Measurements from ENCODE around the gene NPC2. TPM values are rescaled to one million over a fixed set of nuclear protein-coding genes. Genes with fewer than 3 reads are reported as not detected.

Gene NPC2
- total and polyA plus RNA-seq, 4 donors = 922 to 1,539 (median 1,190) TPM

GRCh38 chr14:74509587-74510222 lies 16.6 kb upstream of the NPC2 start:
- H3K4me3 ChIP-seq = no peak overlapping the region
- no peak overlapping the region for H3K9ac ChIP-seq (ENCODE audit: insufficient read depth in 1 of 2, low read length in 2 of 2)
- H3K9me3 ChIP-seq (ENCODE audit: control insufficient read depth in 4 of 4, insufficient read depth in 3 of 4, low read length in 3 of 4) = no peaks in the 10 kb centered on the region
- DNase-seq (no peak), ATAC-seq (ENCODE audit: insufficient read depth, low FRiP score) (no peak)
- 94 to 97% methylated on average over 8 to 10 of the region's 10 CpGs for WGBS, 2 donors
- H3K36me3 ChIP-seq (ENCODE audit: control insufficient read depth in 4 of 4, insufficient read depth in 4 of 4, low read length in 4 of 4) = no peaks in the 10 kb centered on the region
- no peak for TF ChIP-seq CTCF (IDR thresholded peaks at IDR 0.05; ENCODE audit: control extremely low read depth, extremely low read depth)
- no peak overlapping the region for H3K27ac ChIP-seq (ENCODE audit: low read depth in 1 of 2, low read length in 1 of 2)
- H3K4me1 ChIP-seq (ENCODE audit: control insufficient read depth in 5 of 5, insufficient read depth in 5 of 5, low read length in 5 of 5) = peaks cover 0 to 6% (median 3%) of the 10 kb centered on the region in 5 donors
- H3K27me3 ChIP-seq (ENCODE audit: control insufficient read depth in 3 of 3, insufficient read depth in 3 of 3, low read length in 2 of 3) = peaks cover 0 to 9% (median 0%) of the 10 kb centered on the region in 3 donors

- DNase-seq (no peak), ATAC-seq (ENCODE audit: insufficient read depth, low FRiP score) (no peak)
- WGBS, 2 donors = 86 to 91% methylated on average over 13 of the region's 13 CpGs
- Histone ChIP-seq H3K4me1 (ENCODE audit: control insufficient read depth in 5 of 5, insufficient read depth in 5 of 5, low read length in 5 of 5) (peaks cover 0 to 6% (median 0%) of the 10 kb centered on the region in 5 donors), H3K27me3 (ENCODE audit: control insufficient read depth in 3 of 3, insufficient read depth in 3 of 3, low read length in 2 of 3) (peaks cover 0 to 9% (median 0%) of the 10 kb centered on the region in 3 donors), H3K9ac (ENCODE audit: insufficient read depth in 1 of 2, low read length in 2 of 2) (no peak overlapping the region), H3K36me3 (ENCODE audit: control insufficient read depth in 4 of 4, insufficient read depth in 4 of 4, low read length in 4 of 4) (no peaks in the 10 kb centered on the region), H3K4me3 (no peak overlapping the region), H3K9me3 (ENCODE audit: control insufficient read depth in 4 of 4, insufficient read depth in 3 of 4, low read length in 3 of 4) (no peaks in the 10 kb centered on the region), H3K27ac (ENCODE audit: low read depth in 1 of 2, low read length in 1 of 2) (no peak overlapping the region)
- no peak for TF ChIP-seq CTCF (IDR thresholded peaks at IDR 0.05; ENCODE audit: control extremely low read depth, extremely low read depth)
These were observed 15.8 kb upstream of the NPC2 start for GRCh38 chr14:74508844-74509428.

GRCh38 chr14:74508292-74508731 lies 15.2 kb upstream of the NPC2 start:
- TF ChIP-seq CTCF (IDR thresholded peaks at IDR 0.05; ENCODE audit: control extremely low read depth, extremely low read depth) = no peak
- Histone ChIP-seq H3K4me3 (no peak overlapping the region), H3K4me1 (ENCODE audit: control insufficient read depth in 5 of 5, insufficient read depth in 5 of 5, low read length in 5 of 5) (peaks cover 0 to 6% (median 0%) of the 10 kb centered on the region in 5 donors), H3K27ac (ENCODE audit: low read depth in 1 of 2, low read length in 1 of 2) (no peak overlapping the region), H3K27me3 (ENCODE audit: control insufficient read depth in 3 of 3, insufficient read depth in 3 of 3, low read length in 2 of 3) (peaks cover 0 to 9% (median 0%) of the 10 kb centered on the region in 3 donors), H3K36me3 (ENCODE audit: control insufficient read depth in 4 of 4, insufficient read depth in 4 of 4, low read length in 4 of 4) (peaks cover 0 to 2% (median 0%) of the 10 kb centered on the region in 4 donors), H3K9ac (ENCODE audit: insufficient read depth in 1 of 2, low read length in 2 of 2) (no peak overlapping the region), H3K9me3 (ENCODE audit: control insufficient read depth in 4 of 4, insufficient read depth in 3 of 4, low read length in 3 of 4) (no peaks in the 10 kb centered on the region)
- 51 to 54% methylated on average over 15 of the region's 15 CpGs for WGBS, 2 donors
- no peak for ATAC-seq (ENCODE audit: insufficient read depth, low FRiP score)
- no peak for DNase-seq
